ENCODE data around the gene RAP1A.
A peak's percentile ranks its signal among the peaks of the same experiment; 100 is the strongest.

RAP1A gene

GRCh38 chr1:111738436-111739193 lies 119.0 kb downstream of the RAP1A start:
- DNase-seq = peak; percentile 37 to 46

- DNase-seq = peak; percentile 75 to 86
These were observed 119.8 kb downstream of the RAP1A start, which contains the start of gene INKA2 for GRCh38 chr1:111739194-111739924. TSS of gene INKA2 (minus strand) at chr1:111739395. CDS start at chr1:111739242, 153 bp downstream.

GRCh38 chr1:111739925-111740765 lies 120.6 kb downstream of the RAP1A start:
- DNase-seq = peak; percentile 25 to 26

GRCh38 chr1:111742292-111742691 lies 122.7 kb downstream of the RAP1A start:
- peak in 1 of 2 donors; percentile 2 for DNase-seq

GRCh38 chr1:111742938-111743549 lies 123.5 kb downstream of the RAP1A start:
- DNase-seq = peak in 1 of 2 donors; percentile 16

GRCh38 chr1:111743679-111744101 lies 124.1 kb downstream of the RAP1A start:
- DNase-seq = peak in 1 of 2 donors; percentile 9

- DNase-seq = peak in 1 of 2 donors; percentile 14
These were observed 126.4 kb downstream of the RAP1A start for GRCh38 chr1:111745675-111746613.

GRCh38 chr1:111746614-111746999 lies 127.0 kb downstream of the RAP1A start:
- no peak for DNase-seq

- DNase-seq = peak; percentile 68 to 75
These were observed 127.7 kb downstream of the RAP1A start for GRCh38 chr1:111747282-111747734.

GRCh38 chr1:111747947-111748346 lies 128.4 kb downstream of the RAP1A start:
- no peak for DNase-seq

GRCh38 chr1:111749628-111750027 lies 130.0 kb downstream of the RAP1A start:
- DNase-seq = no peak

GRCh38 chr1:111750856-111751255 lies 131.3 kb downstream of the RAP1A start:
- DNase-seq = no peak

GRCh38 chr1:111751906-111752575 lies 132.5 kb downstream of the RAP1A start:
- DNase-seq = no peak

GRCh38 chr1:111754984-111755330 lies 135.4 kb downstream of the RAP1A start:
- peak; percentile 48 to 49 for DNase-seq

- DNase-seq = peak; percentile 93 to 94
These were observed 135.9 kb downstream of the RAP1A start, which contains the start of gene DDX20 for GRCh38 chr1:111755331-111756123. TSS of gene DDX20 (plus strand) at chr1:111755901. CDS start at chr1:111755925, 24 bp downstream.

- no peak for DNase-seq
These were observed 136.5 kb downstream of the RAP1A start for GRCh38 chr1:111756124-111756513.

- no peak for DNase-seq
These were observed 138.8 kb downstream of the RAP1A start for GRCh38 chr1:111758373-111758772.

GRCh38 chr1:111761717-111762116 lies 142.1 kb downstream of the RAP1A start:
- DNase-seq = no peak

- no peak for DNase-seq
These were observed 142.7 kb downstream of the RAP1A start for GRCh38 chr1:111762332-111762731.

Data from stimulated activated CD4-positive, alpha-beta T cell treated with anti-CD3 and anti-CD28 coated beads, Interleukin-2, amount 100 ng/mL, for 24 hours (primary cell).